Stimulated activated CD4-positive, alpha-beta T cell treated with anti-CD3 and anti-CD28 coated beads, Interleukin-2, amount 100 ng/mL, for 24 hours (primary cell): Measurements from ENCODE around the gene TOP2B.

Experiments
- DNase-seq, 2 donors: peaks; one replicate each; pipeline ENCODE4 v3.0.0-alpha.2; 2020

TOP2B gene

DNA sequence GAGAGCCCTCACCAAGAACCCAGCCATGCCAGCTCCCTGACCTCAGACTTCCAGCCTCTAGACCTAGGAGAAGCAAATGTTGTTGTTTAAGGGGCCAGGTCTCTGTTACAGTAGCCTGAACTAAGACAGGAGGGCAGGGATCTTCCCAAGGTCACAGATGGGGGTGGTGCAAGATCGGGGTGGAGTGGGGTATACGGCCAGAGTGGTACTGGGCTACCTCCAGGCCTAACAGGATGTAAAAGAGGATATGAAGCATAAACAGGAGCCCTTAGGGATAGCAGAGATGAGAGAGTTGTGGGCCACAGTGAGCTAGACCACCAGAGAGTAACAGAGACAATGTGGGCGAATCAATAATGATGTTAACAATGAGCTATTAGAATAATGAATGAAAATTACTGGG, 82.9 kb downstream of the TOP2B start:
- no peak for DNase-seq

DNA sequence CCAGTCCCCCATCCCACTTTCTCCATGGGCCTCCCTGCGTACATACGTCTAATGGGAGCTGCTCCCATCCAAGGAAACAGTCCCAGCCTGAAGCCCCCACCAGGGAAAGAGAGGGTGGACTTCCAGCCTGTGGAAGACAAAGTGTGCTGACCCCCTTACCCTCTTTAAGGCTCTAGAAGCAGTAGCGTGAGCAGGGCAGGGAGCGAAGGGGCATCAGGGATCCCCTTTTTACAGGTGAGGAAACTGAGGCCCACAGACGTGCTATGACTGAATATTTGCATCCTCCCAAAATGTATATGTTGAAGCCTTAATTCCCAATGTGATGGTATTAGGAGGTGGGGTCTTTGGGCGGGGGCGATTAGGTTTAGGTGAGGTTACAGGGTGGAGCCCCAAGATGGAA, 83.4 kb downstream of the TOP2B start:
- no peak for DNase-seq

DNA sequence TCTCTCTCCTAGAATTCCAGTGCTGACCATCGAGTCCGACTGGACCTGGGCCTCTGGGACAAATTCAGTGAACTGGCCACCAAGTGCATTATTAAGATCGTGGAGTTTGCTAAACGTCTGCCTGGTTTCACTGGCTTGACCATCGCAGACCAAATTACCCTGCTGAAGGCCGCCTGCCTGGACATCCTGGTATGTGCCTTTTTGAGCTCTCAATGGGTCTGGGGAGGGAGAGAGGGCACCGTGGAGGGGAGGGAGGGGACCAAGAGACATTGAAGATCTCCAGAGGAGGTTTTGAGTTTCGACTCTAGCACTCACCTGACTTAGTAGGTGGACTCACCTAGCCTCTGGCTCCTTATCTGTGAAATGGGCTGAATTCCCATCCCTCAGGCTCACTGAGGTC, 84.2 kb downstream of the TOP2B start:
- no peak for DNase-seq

DNA sequence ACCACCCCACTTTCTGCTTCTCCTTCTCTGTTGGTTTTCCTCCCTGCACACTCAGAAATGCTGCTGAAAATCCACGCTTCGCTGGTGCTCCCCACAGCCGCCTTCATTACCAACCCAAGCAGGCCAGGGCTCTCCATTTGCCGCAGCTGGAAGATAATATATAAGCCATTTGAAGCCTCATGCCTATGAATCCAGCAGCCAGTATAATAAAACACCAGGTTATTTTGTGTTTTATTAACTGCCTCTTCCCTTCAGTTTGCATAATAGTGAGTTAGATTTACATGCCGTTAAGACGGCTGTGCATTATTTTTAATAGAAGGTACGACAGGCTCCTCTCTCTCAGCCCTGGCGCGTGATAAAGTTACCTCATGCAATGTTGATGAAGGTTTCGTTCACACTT, 86.6 kb downstream of the TOP2B start:
- no peak for DNase-seq

DNA sequence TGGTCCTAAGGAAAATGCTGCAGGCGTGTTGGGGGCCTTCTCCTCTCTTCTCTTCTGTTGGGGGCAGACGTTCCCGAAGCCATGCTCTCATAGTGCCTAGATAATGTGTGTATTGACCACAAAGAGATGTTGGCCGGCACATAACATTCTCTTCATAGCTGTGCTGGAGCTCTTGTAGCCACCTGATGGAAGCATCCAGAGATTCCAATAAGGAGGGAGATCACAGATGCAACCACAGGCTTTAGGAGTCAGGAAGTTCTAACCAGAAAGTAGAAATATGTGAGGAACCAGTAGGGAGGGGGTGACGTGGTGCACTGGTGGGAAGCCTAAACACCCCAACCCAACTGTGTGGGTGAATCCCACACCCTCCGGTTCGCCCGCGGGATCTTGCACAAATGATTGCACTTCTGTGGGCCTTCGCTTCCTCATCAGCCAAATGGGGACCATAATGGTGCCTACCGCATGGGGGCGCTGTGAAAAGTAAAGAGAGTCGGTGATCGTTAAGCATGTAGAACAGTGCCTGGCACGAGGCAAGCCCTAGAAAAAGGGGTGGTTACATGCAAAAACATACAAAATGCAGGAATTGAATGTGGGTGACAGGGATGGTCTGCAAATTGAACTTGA, 87.8 kb downstream of the TOP2B start:
- DNase-seq = no peak

- no peak for DNase-seq
Observed at GRCh38 chr3:25576146-25576545, 88.6 kb downstream of the TOP2B start.

DNA sequence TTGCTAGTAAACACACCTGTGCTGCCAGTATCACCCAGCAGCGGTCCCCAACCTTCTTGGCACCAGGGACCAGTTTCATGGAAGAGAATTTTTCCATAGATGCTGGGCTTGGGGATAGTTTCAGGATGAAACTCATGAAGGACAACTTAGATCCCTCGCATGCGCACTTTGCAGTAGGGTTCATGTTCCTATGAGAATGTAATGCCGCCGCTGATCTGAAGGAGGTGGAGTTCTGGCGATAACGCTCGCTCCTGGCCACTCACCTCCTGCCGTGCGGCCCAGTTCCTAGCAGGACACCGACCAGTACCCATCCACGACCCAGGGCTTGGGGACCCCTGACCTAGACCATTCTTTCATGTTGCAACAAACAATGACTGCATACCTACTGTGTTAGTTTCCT, 89.7 kb downstream of the TOP2B start:
- DNase-seq = no peak

- no peak for DNase-seq
Observed at GRCh38 chr3:25574172-25574765, 90.4 kb downstream of the TOP2B start.

DNA sequence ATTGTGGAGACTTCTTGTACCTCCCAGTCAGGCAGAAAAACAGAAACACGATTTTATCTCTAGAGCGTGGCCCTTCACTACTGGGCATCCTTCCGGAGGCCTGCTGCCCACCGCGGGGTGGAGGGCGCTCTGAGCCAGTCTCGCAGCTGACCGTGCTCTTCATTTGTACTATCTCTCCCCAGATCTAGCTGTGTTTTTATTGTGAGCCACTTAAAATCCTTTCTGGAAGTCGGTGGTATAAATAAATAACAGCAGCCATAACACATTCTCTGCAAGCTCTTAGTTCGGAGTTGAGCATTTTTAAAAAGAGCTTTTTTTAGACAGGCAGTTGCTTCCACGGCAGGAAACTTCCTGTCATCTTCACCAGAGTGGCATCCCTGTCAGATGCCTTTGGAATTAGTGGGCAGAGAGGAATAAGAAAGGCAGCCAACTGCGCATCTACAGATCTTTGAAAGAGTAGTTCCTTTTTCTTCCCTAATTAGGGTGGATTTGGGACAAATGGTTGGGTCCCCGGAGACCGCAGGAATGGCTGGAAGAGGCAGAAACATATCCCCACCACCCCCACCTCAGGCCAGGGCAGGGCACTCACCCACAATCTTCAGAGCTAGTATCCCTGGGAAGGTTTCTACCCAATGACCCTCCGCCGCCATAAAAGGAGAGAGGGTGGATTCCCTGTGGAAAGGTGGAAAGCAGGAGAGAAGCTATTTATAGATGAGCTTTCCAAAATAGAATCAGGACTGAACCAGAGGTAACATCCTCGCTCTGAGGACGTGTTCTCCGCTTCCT, 91.1 kb downstream of the TOP2B start:
- no peak for DNase-seq

- DNase-seq = no peak
Observed at GRCh38 chr3:25572919-25573385, 91.8 kb downstream of the TOP2B start.

- DNase-seq = no peak
Observed at GRCh38 chr3:25572336-25572735, 92.4 kb downstream of the TOP2B start.

GRCh38 chr3:25571285-25571684, 93.4 kb downstream of the TOP2B start:
- DNase-seq = no peak

- DNase-seq = no peak
Observed at GRCh38 chr3:25568525-25569078, 96.1 kb downstream of the TOP2B start.

DNA sequence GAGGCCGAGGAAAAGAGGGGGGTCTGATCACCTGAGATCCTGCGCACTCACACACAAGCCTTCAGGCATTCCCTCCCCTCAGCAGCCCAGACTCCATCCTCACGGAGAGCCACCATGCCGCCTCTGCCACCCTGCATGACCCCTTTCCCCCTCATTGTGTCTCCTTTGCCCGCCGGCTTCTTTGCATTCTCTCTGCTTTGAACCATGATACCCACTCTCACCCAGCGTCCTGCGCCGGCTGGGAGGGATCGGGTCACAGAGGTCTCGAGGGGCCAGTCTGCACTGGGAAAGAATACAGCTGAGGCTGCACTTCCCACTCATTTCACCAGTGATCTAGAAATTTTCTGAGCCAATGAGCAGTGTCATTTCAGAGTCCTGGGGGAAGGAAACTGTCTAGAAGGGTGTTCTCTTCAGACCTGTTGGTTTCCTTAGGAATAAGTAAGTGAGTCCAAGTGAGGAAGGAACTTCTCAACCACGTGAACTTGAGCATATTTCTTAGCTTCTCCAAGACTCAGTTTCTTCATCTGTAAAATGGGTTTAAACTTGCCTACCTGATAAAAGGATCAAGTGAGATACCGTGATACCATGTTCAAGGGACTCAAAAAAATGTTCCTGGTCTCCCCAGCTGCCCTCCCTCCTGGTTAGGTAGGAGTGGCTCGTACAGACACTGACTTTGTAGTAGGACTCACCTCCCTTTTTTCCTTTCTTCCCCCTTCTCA, 96.7 kb downstream of the TOP2B start:
- DNase-seq = no peak

DNA sequence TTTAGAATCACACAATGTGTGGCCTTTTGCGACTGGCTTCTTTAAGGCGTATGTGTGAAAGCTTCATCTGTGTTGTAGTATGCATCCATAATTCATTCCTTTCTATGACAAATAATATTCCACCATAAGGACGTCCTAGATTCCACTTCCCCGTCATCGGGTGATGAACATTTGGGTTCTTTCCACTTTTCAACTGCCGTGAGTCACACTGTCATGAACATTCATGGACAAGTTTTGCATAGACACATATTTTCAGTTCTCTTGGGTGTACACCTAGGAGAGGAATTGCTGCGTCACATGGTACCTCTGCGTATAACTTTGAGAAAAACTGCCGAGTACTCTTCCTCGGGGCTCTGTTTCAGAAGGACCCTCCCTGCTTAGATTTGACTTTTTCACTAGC, 97.3 kb downstream of the TOP2B start:
- no peak for DNase-seq

DNA sequence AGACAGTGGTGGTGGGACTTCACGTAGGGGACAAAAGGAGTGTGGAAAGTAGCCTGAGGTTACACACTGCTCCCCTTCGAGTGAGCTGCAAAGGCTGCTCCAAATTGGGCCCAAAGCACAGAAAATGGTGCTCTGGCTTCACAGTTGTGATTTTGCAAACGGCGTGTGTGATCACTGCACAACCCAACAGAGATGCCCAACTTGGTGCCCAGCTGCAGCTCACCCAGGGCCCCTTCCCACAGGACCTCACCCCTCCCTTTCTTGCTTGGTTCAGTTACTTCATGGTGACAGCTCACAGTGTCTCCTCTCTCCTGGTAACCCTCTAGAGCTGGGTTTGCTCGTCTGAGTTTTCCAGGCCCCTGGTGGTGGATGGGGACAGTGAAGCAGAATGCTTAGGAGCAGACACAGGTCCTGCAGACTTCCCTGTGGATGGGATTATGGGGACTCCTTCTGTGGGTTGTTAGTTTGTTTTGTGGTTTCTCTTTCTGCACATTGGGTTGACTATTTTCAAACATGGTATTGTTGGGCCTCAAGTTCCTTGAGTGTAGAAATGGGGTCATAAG, 98.3 kb downstream of the TOP2B start:
- DNase-seq = no peak

GRCh38 chr3:25565807-25566206, 98.9 kb downstream of the TOP2B start:
- DNase-seq = no peak

GRCh38 chr3:25564075-25564474, 100.6 kb downstream of the TOP2B start:
- no peak for DNase-seq

DNA sequence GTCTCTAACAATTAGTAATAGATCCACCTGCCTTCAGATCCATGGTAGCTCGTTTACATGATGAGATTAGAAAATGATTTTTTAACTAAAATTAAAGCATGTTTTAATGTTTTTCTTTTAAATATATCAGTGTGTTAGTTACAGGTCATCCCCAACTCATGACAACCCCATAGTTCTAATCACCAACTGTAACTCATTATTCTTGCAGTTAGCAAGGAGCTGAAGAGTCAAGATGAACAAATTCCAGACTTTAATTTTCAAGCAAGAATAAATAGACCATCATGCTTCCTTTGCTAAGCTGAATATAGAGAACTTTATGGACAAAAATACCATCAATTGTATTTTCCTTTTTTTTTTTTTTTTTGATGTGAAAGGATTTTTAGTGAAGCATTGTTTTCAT, 101.1 kb downstream of the TOP2B start:
- DNase-seq = no peak

DNA sequence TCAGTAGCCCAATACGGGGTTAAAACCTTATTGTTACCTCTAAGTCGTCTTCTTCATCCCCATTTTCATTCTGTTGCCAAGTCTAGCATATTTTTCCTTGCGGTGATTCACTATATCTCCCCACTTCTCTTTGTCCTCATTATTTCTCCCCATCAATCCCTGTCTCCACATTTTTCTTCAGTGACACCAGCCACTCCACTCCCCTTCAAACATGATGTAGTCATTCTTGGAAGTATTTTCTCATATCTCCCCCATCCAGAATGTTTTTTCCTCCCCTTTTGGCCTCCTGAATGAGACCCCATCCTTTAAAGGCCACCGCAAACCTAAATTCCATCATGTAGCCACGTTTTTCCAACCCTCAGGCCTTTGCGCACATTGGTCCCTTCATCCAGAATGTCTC, 105.9 kb downstream of the TOP2B start:
- no peak for DNase-seq

DNA sequence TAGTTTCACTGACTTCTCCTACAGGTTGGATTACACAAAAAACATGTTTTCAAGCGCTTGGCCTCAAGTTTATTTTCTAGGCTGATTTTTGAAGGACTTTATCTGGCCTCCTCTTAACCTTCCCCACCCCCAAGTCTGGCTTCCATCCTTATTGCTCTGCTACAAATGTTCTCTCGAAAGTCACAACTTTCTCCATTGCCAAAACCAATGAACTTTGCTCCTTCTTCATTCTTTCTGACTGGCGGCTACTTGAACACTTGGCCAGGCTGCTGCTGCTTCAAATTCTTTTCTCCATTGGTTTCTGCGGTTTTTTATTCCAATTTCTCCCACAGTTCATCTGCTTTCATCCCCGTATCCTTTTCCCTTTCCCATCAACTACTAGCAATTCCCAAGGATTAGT, 106.6 kb downstream of the TOP2B start:
- no peak for DNase-seq

GRCh38 chr3:25557694-25558093, 107.0 kb downstream of the TOP2B start:
- DNase-seq = no peak

DNA sequence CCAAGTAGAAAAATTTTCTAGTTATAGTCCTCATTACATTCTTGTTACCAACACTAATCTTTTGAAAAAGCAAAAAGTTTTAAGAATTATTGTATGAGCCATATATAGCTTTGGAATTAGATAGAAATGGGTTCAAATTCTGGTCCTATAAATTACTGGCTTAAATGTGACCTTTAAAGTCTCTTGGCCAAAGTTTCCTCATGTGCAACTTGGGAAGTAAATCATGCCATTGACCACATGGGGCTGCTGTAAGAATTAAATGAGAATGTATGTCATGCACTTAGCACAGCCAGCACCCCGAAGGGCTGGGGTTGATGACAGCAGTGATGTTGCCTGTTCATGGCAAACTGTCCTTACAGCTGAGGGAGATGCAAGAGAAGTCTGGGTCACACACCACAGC, 108.3 kb downstream of the TOP2B start:
- DNase-seq = no peak
